Heart left ventricle (tissue), 16 donors: ENCODE measurements around the gene CCDC47. TPM values are rescaled to one million over a fixed set of nuclear protein-coding genes. Genes with fewer than 3 reads are reported as not detected.
A peak's percentile ranks its signal among the peaks of the same experiment; 100 is the strongest.

Source experiments
- ATAC-seq, 4 donors: fragments of 200-7000 bp; cut with Tn5 transposase; one replicate each; pipeline ENCODE4 v1.9.1; 2020 to 2022; ENCODE audit warnings: moderate library complexity in 4 of 4, mild to moderate bottlenecking in 3 of 4, moderate number of reproducible peaks in 1 of 4
- DNase-seq, 5 donors: peaks; one replicate each; pipeline ENCODE4 v3.0.0-alpha.2; 2020
- H3K27ac ChIP-seq, 12 donors: fragments of 200-600 bp; sonication (generic) in 4 of 12; one replicate each; pipeline versions ENCODE4 v1.5.0 to v1.8.0; 2016 to 2022; ENCODE audit warnings: mild to moderate bottlenecking in 2 of 12
- H3K27me3 ChIP-seq, 9 donors: fragments of 200-600 bp; sonication (generic) in 2 of 9; one replicate each; pipeline versions ENCODE4 v1.5.1 to v1.8.0; 2016 to 2022; ENCODE audit warnings: mild to moderate bottlenecking in 3 of 9
- H3K36me3 ChIP-seq, 9 donors: fragments of 200-600 bp; sonication (generic) in 2 of 9; one replicate each; pipeline versions ENCODE4 v1.5.0 to v1.8.0; 2018 to 2022; ENCODE audit warnings: mild to moderate bottlenecking in 2 of 9
- H3K4me1 ChIP-seq, 12 donors: fragments of 200-600 bp; sonication (generic) in 4 of 12; one replicate each; pipeline versions ENCODE4 v1.5.0 to v1.8.0; 2016 to 2022; ENCODE audit warnings: mild to moderate bottlenecking in 3 of 12
- H3K4me3 ChIP-seq, 12 donors: fragments of 200-600 bp; sonication (generic) in 4 of 12; one replicate each; pipeline versions ENCODE4 v1.5.0 to v1.8.0; 2017 to 2022; ENCODE audit warnings: mild to moderate bottlenecking in 9 of 12, moderate library complexity in 4 of 12
- H3K9me3 ChIP-seq, 12 donors: fragments of 200-600 bp; sonication (generic) in 4 of 12; one replicate each; pipeline versions ENCODE4 v1.5.0 to v1.8.0; 2016 to 2022; ENCODE audit warnings: mild to moderate bottlenecking in 1 of 12
- CTCF ChIP-seq, 12 donors: fragments of 200-600 bp; sonication (generic) in 4 of 12; IDR thresholded peaks; one replicate each; pipeline versions ENCODE4 v1.5.0 to v1.8.0; 2018 to 2022; ENCODE audit warnings: antibody characterized with exemption in 12 of 12, mild to moderate bottlenecking in 5 of 12
- POLR2A ChIP-seq, 2 donors: fragments of 450-650 bp; IDR thresholded peaks; one replicate each; pipeline ENCODE4 v1.6.1; 2017; ENCODE audit warnings: antibody characterized with exemption in 2 of 2, mild to moderate bottlenecking in 2 of 2, moderate library complexity in 2 of 2
- WGBS, 4 donors: extraction: QIAGEN DNeasy Blood & Tissue Kit in 2 of 4; methylation state at CpG; one replicate each; pipeline versions ENCODE4 v1.1.5 to v1.1.7; 2013 to 2018; 5-methylcytosine and 5-hydroxymethylcytosine counted together
- intact Hi-C, 10 donors: fragments of 100-400 bp; cut with DNase I; formaldehyde crosslinking; loops; one replicate each; pipeline versions ENCODE4 v1.11.1 to v1.14.2; 2022
- polyA plus RNA-seq, 2 donors: library from polyadenylated mRNA; stranded (reverse); fragments of 200-250 nt; gene quantifications; one replicate each; pipeline ENCODE4 v1.2.3, GENCODE V29; 2013
- total RNA-seq, 9 donors: library from RNA; depleted of rRNA in 2 of 9; stranded (reverse); fragments of >200 nt in 2 of 9; fragmentation: NEBNext Ultra II Directional in 3 of 9; extraction: Animal tissue kit (Norgen Biotek cat#: 25700) in 3 of 9; gene quantifications; one replicate each; pipeline versions ENCODE4 v1.1.0 to v1.2.4, GENCODE V29; 2016 to 2023
- donor health status: ischemic (EF 13 %, LVEDD 7.1; RV severe dilation, severe dysfunction).
- donor health status: healthy with polysubstance abuse.
- donor health status: DM: no; HTN: yes; CAD: no.
- donor health status: DM: no; HTN: no; CAD: no.
- donor health status: ischemic (EF 25% LVEDD 6.9; RV normal size, moderate dysfunction).
- donor health status: ischemic (EF 25% LVEDD 5.7; RV mildly dilated, moderate dysfunction).
- donor health status: healthy.
- donor health status: DM: yes; HTN: yes; CAD: no.
- donor health status: ischemic (EF 35%, LVEDD 5.7; RV mildly dilated, moderate dysfunction).
- donor health status: nonischemic (EF 11% LVEDD 7.7; RV severe dilation, severe dysfunction).
- donor health status: DM: yes; HTN: yes; CAD: no.
- donor health status: PGD.
- donor health status: ischemic (EF 29% LVEDD 5.4; RV normal size, mild dysfunction).
- donor health status: nonischemic (EF 23%, LVEDD 6.1; RV moderate dilation, normal function).

The CCDC47 gene
- total and polyA plus RNA-seq, 11 donors, result 38.4 to 139 (median 84.3) TPM

- no peak overlapping the region for H3K27ac ChIP-seq
- H3K4me1 ChIP-seq, result peaks cover 0 to 19% (median 0%) of the 10 kb centered on the region in 12 donors
- no peak overlapping the region for H3K4me3 ChIP-seq
- no peaks in the 10 kb centered on the region for H3K27me3 ChIP-seq
- ATAC-seq (no peak), DNase-seq (no peak)
- H3K36me3 ChIP-seq, result peaks cover 0 to 100% (median 98%) of the 10 kb centered on the region in 9 donors
- WGBS, 4 donors, result 92 to 95% (median 93%) methylated on average over 1 of the region's 1 CpG
- intact Hi-C loops, result loop anchor here in 2 of 10 donors (5.0 to 10.0 kb wide), 2 partner anchors 62 to 64 kb away; no protein-coding TSS in a partner anchor
- H3K9me3 ChIP-seq, result no peaks in the 10 kb centered on the region
- no peak for TF ChIP-seq POLR2A (IDR thresholded peaks at IDR 0.05)
- TF ChIP-seq CTCF (IDR thresholded peaks at IDR 0.05), result no peak
Measured at GRCh38 chr17:63753215-63753614, 20.2 kb downstream of the CCDC47 start.

- no peak for ATAC-seq
- Histone ChIP-seq H3K27ac (peak overlapping the region in 1 of 12 donors; percentile 75), H3K36me3 (peaks cover 0 to 100% (median 97%) of the 10 kb centered on the region in 9 donors), H3K4me1 (peaks cover 0 to 17% (median 0%) of the 10 kb centered on the region in 12 donors), H3K4me3 (no peak overlapping the region), H3K9me3 (no peaks in the 10 kb centered on the region), H3K27me3 (no peaks in the 10 kb centered on the region)
- DNase-seq, result no peak
- WGBS, 4 donors, result 75 to 94% (median 85%) methylated on average over 1 of the region's 1 CpG
- intact Hi-C loops, result loop anchor here in 2 of 10 donors (5.0 to 10.0 kb wide), 2 partner anchors 62 to 65 kb away; no protein-coding TSS in a partner anchor
- TF ChIP-seq CTCF (IDR thresholded peaks at IDR 0.05) (no peak), POLR2A (IDR thresholded peaks at IDR 0.05) (no peak)
Measured at GRCh38 chr17:63752707-63753106, 20.7 kb downstream of the CCDC47 start.

DNA sequence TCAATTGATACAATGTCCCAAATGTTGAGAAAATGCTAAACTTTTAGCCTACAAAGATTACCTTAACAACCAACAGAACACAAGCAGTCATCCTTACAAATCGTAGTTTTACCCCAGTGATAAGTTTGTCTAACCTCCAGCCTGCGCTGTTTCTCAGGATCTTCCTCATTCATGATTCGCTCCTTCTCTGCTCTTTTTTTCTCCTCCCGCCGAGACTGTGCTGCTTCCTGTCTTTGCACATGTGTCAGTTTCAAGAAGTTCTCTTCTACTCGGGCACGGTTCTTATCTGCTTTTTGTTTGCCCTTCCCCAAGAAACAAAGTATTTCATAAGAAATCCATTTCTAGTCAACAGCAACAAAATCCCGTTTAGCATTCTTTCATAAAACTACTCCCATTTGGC is 21.6 kb downstream of the CCDC47 start:
- Histone ChIP-seq H3K27ac (peak overlapping the region in 1 of 12 donors; percentile 75), H3K27me3 (no peaks in the 10 kb centered on the region), H3K4me3 (no peak overlapping the region), H3K36me3 (peaks cover 0 to 100% (median 94%) of the 10 kb centered on the region in 9 donors), H3K9me3 (no peaks in the 10 kb centered on the region), H3K4me1 (peaks cover 0 to 12% (median 0%) of the 10 kb centered on the region in 12 donors)
- no peak for TF ChIP-seq POLR2A (IDR thresholded peaks at IDR 0.05)
- TF ChIP-seq CTCF (IDR thresholded peaks at IDR 0.05), result no peak
- 59 to 76% (median 72%) methylated on average over 8 of the region's 8 CpGs for WGBS, 4 donors
- ATAC-seq, result peak in 1 of 4 donors; percentile 34
- peak in 1 of 5 donors; percentile 32 for DNase-seq
- intact Hi-C loops, result loop anchor here in 2 of 10 donors (5.0 to 10.0 kb wide), 2 partner anchors 63 to 65 kb away; no protein-coding TSS in a partner anchor

GRCh38 chr17:63741408-63742173 is 31.8 kb downstream of the CCDC47 start, which contains the start of gene STRADA:
Gene STRADA, minus strand, starts transcription at chr17:63741799. Its CDS starts 13,430 bp downstream, at chr17:63728369.
- Histone ChIP-seq H3K9me3 (no peaks in the 10 kb centered on the region), H3K27me3 (no peaks in the 10 kb centered on the region), H3K27ac (peak within 1 kb of the TSS; percentile 56 to 96 (median 90)), H3K4me3 (peak within 1 kb of the TSS; percentile 61 to 95 (median 78)), H3K36me3 (peaks cover 0 to 25% (median 21%) of the 10 kb centered on the region in 9 donors), H3K4me1 (peaks cover 0 to 22% (median 12%) of the 10 kb centered on the region in 12 donors)
- intact Hi-C loops, result loop anchor here in 3 of 10 donors (2.0 to 5.0 kb wide), 3 partner anchors 31 to 41 kb away; partner anchors contain the start of genes LIMD2 (in 2 of the 3) and CCDC47 (in 1 of the 3)
- DNase-seq, result peak; percentile 98 to 99 (median 99)
- peak; percentile 99 to 100 (median 100) for ATAC-seq
- TF ChIP-seq CTCF (IDR thresholded peaks at IDR 0.05) (peak in 1 of 12 donors; percentile 6), POLR2A (IDR thresholded peaks at IDR 0.05) (peak; percentile 9 to 86)
- WGBS, 4 donors, result 0% methylated on average over 27 to 61 of the region's 61 CpGs
